SK-N-SH (cell line): ENCODE data around the gene UBR3. TPM values are rescaled to one million over a fixed set of nuclear protein-coding genes. Genes with fewer than 3 reads are reported as not detected.

Experiments
- CTCF ChIA-PET: fragments of 300-600, 350-600 bp; formaldehyde crosslinking; extraction: SDS; loops from one replicate; lab custom pipeline; 2021; lab: Yijun Ruan, JAX
- POLR2A ChIA-PET: fragments of 350-600 bp; sonication (Branson Sonifier 250); formaldehyde crosslinking; extraction: SDS; loops from one replicate; lab custom pipeline; 2020; ENCODE audit warnings: antibody characterized with exemption, inconsistent platforms; lab: Yijun Ruan, JAX
- DNase-seq: peaks from one replicate; pipeline ENCODE4 v3.0.0; 2012
- H2AFZ ChIP-seq: fragments of 200-600 bp; sonication (generic); 2 replicates; pipeline ENCODE4 v1.8.1; 2016; ENCODE audit warnings: antibody characterized with exemption, mild to moderate bottlenecking, low read depth
- H3F3A ChIP-seq: fragments of 200-600 bp; sonication (generic); replicated peaks from 2 replicates; pipeline ENCODE3; 2016; ENCODE audit warnings: antibody characterized with exemption, mild to moderate bottlenecking; ENCODE audit not compliant: insufficient read depth
- H3K27ac ChIP-seq, 2 experiments: fragments of 200-500 bp in 1 of 2; fragments of 200-600 bp in 1 of 2; sonication (Bioruptor generic) in 1 of 2; sonication (generic), shearing (Covaris generic) in 1 of 2; 2 replicates each; pipeline versions ENCODE4 v1.5.1 to v1.6.1; 2014 to 2016; ENCODE audit warnings: low read depth in 2 of 2, inconsistent platforms in 1 of 2, low read length in 1 of 2, mild to moderate bottlenecking in 1 of 2, mixed read lengths in 1 of 2
- H3K27me3 ChIP-seq: fragments of 200-600 bp; sonication (generic), shearing (Covaris generic); 2 replicates; pipeline ENCODE4 v1.6.1; 2016; ENCODE audit warnings: mixed run types; ENCODE audit not compliant: insufficient read depth
- H3K36me3 ChIP-seq, 2 experiments: fragments of 200-500 bp in 1 of 2; fragments of 200-600 bp in 1 of 2; sonication (Bioruptor generic) in 1 of 2; sonication (generic) in 1 of 2; replicated peaks in 1 of 2; 2 replicates each; pipeline versions ENCODE3 to v1.5.1; 2014 to 2016; ENCODE audit warnings: low read length in 1 of 2, mild to moderate bottlenecking in 1 of 2; ENCODE audit not compliant: insufficient read depth in 2 of 2, control insufficient read depth in 1 of 2
- H3K4me1 ChIP-seq, 2 experiments: fragments of 200-500 bp in 1 of 2; fragments of 200-600 bp in 1 of 2; sonication (Bioruptor generic) in 1 of 2; sonication (generic), shearing (Covaris generic) in 1 of 2; 2 replicates each; pipeline versions ENCODE4 v1.5.1 to v1.6.1; 2014 to 2016; ENCODE audit warnings: low read depth in 1 of 2, low read length in 1 of 2, mixed run types in 1 of 2; ENCODE audit not compliant: insufficient read depth in 2 of 2, control insufficient read depth in 1 of 2
- H3K4me2 ChIP-seq: fragments of 200-600 bp; sonication (generic), shearing (Covaris generic); 2 replicates; pipeline ENCODE4 v1.6.1; 2017; ENCODE audit warnings: mixed run types
- H3K4me3 ChIP-seq, 2 experiments: fragments of 200-500 bp in 1 of 2; fragments of 200-600 bp in 1 of 2; sonication (Bioruptor generic) in 1 of 2; sonication (generic), shearing (Covaris generic) in 1 of 2; 2 replicates each; pipeline versions ENCODE4 v1.5.1 to v1.8.1; 2014 to 2016; ENCODE audit warnings: low read depth in 2 of 2, inconsistent platforms in 1 of 2, low read length in 1 of 2, mild to moderate bottlenecking in 1 of 2, mixed read lengths in 1 of 2, moderate library complexity in 1 of 2
- H3K79me2 ChIP-seq: fragments of 200-600 bp; sonication (generic); 2 replicates; pipeline ENCODE4 v1.8.1; 2017; ENCODE audit warnings: mild to moderate bottlenecking; ENCODE audit not compliant: insufficient read depth
- H3K9ac ChIP-seq: fragments of 200-600 bp; sonication (generic); 2 replicates; pipeline ENCODE4 v1.6.1; 2017; ENCODE audit warnings: mixed run types
- H3K9me2 ChIP-seq: fragments of 200-600 bp; sonication (generic); 2 replicates; pipeline ENCODE4 v1.6.1; 2017; ENCODE audit warnings: mixed run types
- H3K9me3 ChIP-seq: fragments of 200-600 bp; sonication (generic); 2 replicates; pipeline ENCODE4 v1.6.1; 2017; ENCODE audit warnings: mixed run types, mild to moderate bottlenecking, moderate library complexity
- H4K20me1 ChIP-seq: fragments of 200-600 bp; sonication (generic); 2 replicates; pipeline ENCODE4 v1.6.1; 2017; ENCODE audit warnings: mild to moderate bottlenecking, mixed run types; ENCODE audit not compliant: insufficient read depth
- ELF1 ChIP-seq: IDR thresholded peaks from 2 replicates; pipeline ENCODE4 v1.4.0; 2012
- EP300 ChIP-seq, 2 experiments: IDR thresholded peaks; 2 replicates each; pipeline versions ENCODE4 v1.4.0 to v1.6.1; 2012; ENCODE audit warnings: borderline replicate concordance in 1 of 2, low read depth in 1 of 2, low read length in 1 of 2
- FOSL2 ChIP-seq: IDR thresholded peaks from 2 replicates; pipeline ENCODE4 v1.4.0; 2012; ENCODE audit warnings: low read depth, mild to moderate bottlenecking, moderate library complexity, borderline replicate concordance
- FOXJ3 ChIP-seq: sonication (generic); formaldehyde crosslinking; IDR thresholded peaks from 2 replicates; pipeline ENCODE4 v1.5.1; 2020; ENCODE audit warnings: mild to moderate bottlenecking, missing genetic modification reagents
- GATA2 ChIP-seq: sonication (generic); formaldehyde crosslinking; IDR thresholded peaks from 2 replicates; pipeline ENCODE4 v1.5.0; 2020; ENCODE audit warnings: mild to moderate bottlenecking, missing genetic modification reagents
- MEF2A ChIP-seq: IDR thresholded peaks from 2 replicates; pipeline ENCODE4 v1.4.0; 2012; ENCODE audit warnings: low read depth, borderline replicate concordance
- NFIC ChIP-seq: IDR thresholded peaks from 2 replicates; pipeline ENCODE4 v1.4.0; 2012; ENCODE audit warnings: borderline replicate concordance
- NRF1 ChIP-seq: IDR thresholded peaks from 2 replicates; pipeline ENCODE4 v1.6.1; 2012; ENCODE audit warnings: low read depth, mild to moderate bottlenecking, low read length
- POLR2AphosphoS5 ChIP-seq: IDR thresholded peaks from 2 replicates; pipeline ENCODE4 v1.6.1; 2012; ENCODE audit warnings: low read depth, low read length
- RCOR1 ChIP-seq: fragments of 150-350 bp; IDR thresholded peaks from 2 replicates; pipeline ENCODE4 v1.6.1; 2017; ENCODE audit warnings: antibody characterized with exemption, low read length
- RFX5 ChIP-seq: IDR thresholded peaks from 2 replicates; pipeline ENCODE4 v1.6.1; 2012; ENCODE audit warnings: mild to moderate bottlenecking, improper control_type of control experiment, low read length
- RXRA ChIP-seq: IDR thresholded peaks from 2 replicates; pipeline ENCODE4 v1.4.0; 2012; ENCODE audit warnings: low read depth, mild to moderate bottlenecking, borderline replicate concordance
- WGBS: methylation state at CpG from one replicate; pipeline ENCODE4 v1.1.6; 2017; ENCODE audit warnings: low lambda C conversion rate; 5-methylcytosine and 5-hydroxymethylcytosine counted together
- polyA plus RNA-seq, 3 experiments: library from polyadenylated mRNA; depleted of rRNA; stranded (reverse); fragments of >200 nt; gene quantifications; 2 replicates each; pipeline ENCODE4 v1.2.3, GENCODE V29; 2012
- TF ChIP-seq, protein P1 (sequence below): IDR thresholded peaks from 2 replicates; pipeline ENCODE4 v1.4.0; 2012; ENCODE audit warnings: low read depth
- TF ChIP-seq, protein P2 (sequence below): IDR thresholded peaks from 2 replicates; pipeline ENCODE4 v1.4.0; 2012; ENCODE audit warnings: low read depth, borderline replicate concordance
- TF ChIP-seq, protein P3 (sequence below): IDR thresholded peaks from 2 replicates; pipeline ENCODE4 v1.6.1; 2012; ENCODE audit warnings: mild to moderate bottlenecking, low read depth, low read length, moderate library complexity

Gene UBR3
- polyA plus RNA-seq, 1 of the 3 experiments (the other 2 are of a cell fraction): 5.2 TPM

DNA sequence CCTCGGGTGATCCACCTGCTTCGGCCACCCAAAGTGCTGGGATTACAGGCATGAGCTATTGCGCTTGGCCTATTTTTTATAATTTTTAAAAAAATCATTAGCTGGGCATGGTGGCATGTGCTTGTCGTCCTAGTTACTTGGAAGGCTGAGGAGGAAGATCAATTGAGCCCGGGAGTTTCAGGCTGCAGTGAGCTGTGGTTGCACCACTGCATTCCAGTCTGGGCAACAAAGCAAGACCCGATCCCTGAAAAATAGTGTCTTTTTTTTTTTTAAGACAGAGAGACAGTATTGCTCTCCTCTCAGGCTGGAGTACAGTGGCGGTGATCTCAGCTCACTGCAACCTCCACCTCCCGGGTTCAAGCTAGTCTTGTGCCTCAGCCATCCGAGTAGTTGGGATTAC lies 23.8 kb upstream of the UBR3 start:
- no peaks in the 10 kb centered on the region for H3K9me2 ChIP-seq
- POLR2A ChIA-PET: no interaction called here
- peaks cover 72% of the 10 kb centered on the region for H3K79me2 ChIP-seq
- H3K9ac ChIP-seq: no peak overlapping the region
- TF ChIP-seq NRF1 (no peak), RXRA (no peak)
- CTCF ChIA-PET: interaction anchor here (0.6 to 2.2 kb wide), 3 partner anchors 21 to 175 kb away, joined by 5 to 9 read pairs (median 5); partner anchors contain the start of gene METTL5
- H3K4me3 ChIP-seq: no peak overlapping the region
- no peak for DNase-seq
- WGBS: 97% methylated on average over 8 of the region's 9 CpGs
- H3K4me2 ChIP-seq: no peak overlapping the region
- no peak overlapping the region for H3K27ac ChIP-seq
- H3K36me3 ChIP-seq: peaks cover 49 to 63% of the 10 kb centered on the region in 2 experiments
- peaks cover 18% of the 10 kb centered on the region for H3F3A ChIP-seq
- no peaks in the 10 kb centered on the region for H3K9me3 ChIP-seq
- no peaks in the 10 kb centered on the region; a peak in 1 of 4 replicates for H3K4me1 ChIP-seq
- H3K27me3 ChIP-seq: no peaks in the 10 kb centered on the region
- H4K20me1 ChIP-seq: no peaks in the 10 kb centered on the region; the same call in 1 of the 2 replicates
- no peak overlapping the region for H2AFZ ChIP-seq

DNA sequence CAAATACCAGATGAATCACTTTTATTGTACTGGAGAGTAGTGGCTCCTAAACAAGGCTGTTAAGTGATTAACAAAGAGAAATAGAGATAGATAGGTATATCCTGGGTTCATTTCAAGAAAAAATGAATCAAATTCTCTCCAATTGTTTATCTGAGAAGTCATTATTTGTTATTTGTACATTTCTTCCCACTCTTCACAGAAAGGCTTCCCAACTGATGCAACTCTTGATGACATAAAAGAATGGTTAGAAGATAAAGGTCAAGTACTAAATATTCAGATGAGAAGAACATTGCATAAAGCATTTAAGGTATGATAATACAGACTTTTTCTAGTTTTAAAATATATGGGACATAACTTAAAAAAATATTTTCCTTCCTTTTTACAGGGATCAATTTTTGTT lies 20.7 kb upstream of the UBR3 start:
- ChIA-PET POLR2A (no interaction called here), CTCF (no interaction called here)
- H3K36me3 ChIP-seq: peaks cover 67 to 86% of the 10 kb centered on the region in 2 experiments
- H3K4me2 ChIP-seq: no peak overlapping the region
- H2AFZ ChIP-seq: no peak overlapping the region
- DNase-seq: no peak
- H3K79me2 ChIP-seq: peaks cover 51% of the 10 kb centered on the region
- H3F3A ChIP-seq: peaks cover 22% of the 10 kb centered on the region
- no peak overlapping the region for H3K9ac ChIP-seq
- H3K9me3 ChIP-seq: no peaks in the 10 kb centered on the region
- H3K4me1 ChIP-seq: no peaks in the 10 kb centered on the region
- TF ChIP-seq RCOR1 (no peak), FOSL2 (no peak), EP300 (IDR thresholded peaks at IDR 0.05; ENCODE audit: borderline replicate concordance in 1 of 2, low read depth in 1 of 2, low read length in 1 of 2) (no peak), FOXJ3 (CRISPR knock-in tag) (no peak), ELF1 (no peak), RFX5 (no peak), MEF2A (no peak), RXRA (no peak), NFIC (no peak), GATA2 (CRISPR knock-in tag) (no peak), POLR2AphosphoS5 (no peak)
- TF ChIP-seq, protein P1, sequence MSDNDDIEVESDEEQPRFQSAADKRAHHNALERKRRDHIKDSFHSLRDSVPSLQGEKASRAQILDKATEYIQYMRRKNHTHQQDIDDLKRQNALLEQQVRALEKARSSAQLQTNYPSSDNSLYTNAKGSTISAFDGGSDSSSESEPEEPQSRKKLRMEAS: no peak
- TF ChIP-seq, protein P2, sequence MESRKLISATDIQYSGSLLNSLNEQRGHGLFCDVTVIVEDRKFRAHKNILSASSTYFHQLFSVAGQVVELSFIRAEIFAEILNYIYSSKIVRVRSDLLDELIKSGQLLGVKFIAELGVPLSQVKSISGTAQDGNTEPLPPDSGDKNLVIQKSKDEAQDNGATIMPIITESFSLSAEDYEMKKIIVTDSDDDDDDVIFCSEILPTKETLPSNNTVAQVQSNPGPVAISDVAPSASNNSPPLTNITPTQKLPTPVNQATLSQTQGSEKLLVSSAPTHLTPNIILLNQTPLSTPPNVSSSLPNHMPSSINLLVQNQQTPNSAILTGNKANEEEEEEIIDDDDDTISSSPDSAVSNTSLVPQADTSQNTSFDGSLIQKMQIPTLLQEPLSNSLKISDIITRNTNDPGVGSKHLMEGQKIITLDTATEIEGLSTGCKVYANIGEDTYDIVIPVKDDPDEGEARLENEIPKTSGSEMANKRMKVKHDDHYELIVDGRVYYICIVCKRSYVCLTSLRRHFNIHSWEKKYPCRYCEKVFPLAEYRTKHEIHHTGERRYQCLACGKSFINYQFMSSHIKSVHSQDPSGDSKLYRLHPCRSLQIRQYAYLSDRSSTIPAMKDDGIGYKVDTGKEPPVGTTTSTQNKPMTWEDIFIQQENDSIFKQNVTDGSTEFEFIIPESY: no peak
- TF ChIP-seq, protein P3, sequence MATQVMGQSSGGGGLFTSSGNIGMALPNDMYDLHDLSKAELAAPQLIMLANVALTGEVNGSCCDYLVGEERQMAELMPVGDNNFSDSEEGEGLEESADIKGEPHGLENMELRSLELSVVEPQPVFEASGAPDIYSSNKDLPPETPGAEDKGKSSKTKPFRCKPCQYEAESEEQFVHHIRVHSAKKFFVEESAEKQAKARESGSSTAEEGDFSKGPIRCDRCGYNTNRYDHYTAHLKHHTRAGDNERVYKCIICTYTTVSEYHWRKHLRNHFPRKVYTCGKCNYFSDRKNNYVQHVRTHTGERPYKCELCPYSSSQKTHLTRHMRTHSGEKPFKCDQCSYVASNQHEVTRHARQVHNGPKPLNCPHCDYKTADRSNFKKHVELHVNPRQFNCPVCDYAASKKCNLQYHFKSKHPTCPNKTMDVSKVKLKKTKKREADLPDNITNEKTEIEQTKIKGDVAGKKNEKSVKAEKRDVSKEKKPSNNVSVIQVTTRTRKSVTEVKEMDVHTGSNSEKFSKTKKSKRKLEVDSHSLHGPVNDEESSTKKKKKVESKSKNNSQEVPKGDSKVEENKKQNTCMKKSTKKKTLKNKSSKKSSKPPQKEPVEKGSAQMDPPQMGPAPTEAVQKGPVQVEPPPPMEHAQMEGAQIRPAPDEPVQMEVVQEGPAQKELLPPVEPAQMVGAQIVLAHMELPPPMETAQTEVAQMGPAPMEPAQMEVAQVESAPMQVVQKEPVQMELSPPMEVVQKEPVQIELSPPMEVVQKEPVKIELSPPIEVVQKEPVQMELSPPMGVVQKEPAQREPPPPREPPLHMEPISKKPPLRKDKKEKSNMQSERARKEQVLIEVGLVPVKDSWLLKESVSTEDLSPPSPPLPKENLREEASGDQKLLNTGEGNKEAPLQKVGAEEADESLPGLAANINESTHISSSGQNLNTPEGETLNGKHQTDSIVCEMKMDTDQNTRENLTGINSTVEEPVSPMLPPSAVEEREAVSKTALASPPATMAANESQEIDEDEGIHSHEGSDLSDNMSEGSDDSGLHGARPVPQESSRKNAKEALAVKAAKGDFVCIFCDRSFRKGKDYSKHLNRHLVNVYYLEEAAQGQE: no peak
- H3K27me3 ChIP-seq: no peaks in the 10 kb centered on the region
- H3K27ac ChIP-seq: no peak overlapping the region
- no peaks in the 10 kb centered on the region for H3K9me2 ChIP-seq
- H3K4me3 ChIP-seq: no peak overlapping the region
- no peaks in the 10 kb centered on the region; the same call in 1 of the 2 replicates for H4K20me1 ChIP-seq
